Activated T-helper 1 cell treated with anti-CD3 and anti-CD28 coated beads, Interleukin-12 subunit alpha, Interleukin-12 subunit beta, Interleukin-2, Interleukin-4 antibody, amounts not matched to agents 30 ng/mL and 10 ng/mL and 1 ng/mL, durations not matched to agents 14 hours and 24 hours and 36 hours (primary cell): ENCODE results near the gene PPFIA3. TPM values are rescaled to one million over a fixed set of nuclear protein-coding genes. Genes with fewer than 3 reads are reported as not detected.
"Not testable (repeated sequence)": the region's sequence is repeated elsewhere in the genome, so short reads cannot be mapped to it uniquely, and the experiment has no call there.

Experiments
- DNase-seq: peaks from one replicate; pipeline ENCODE4 v3.0.0; 2021; ENCODE audit warnings: low spot score
- H3K27ac Mint-ChIP-seq: one replicate; pipeline ENCODE4 v1.8.0; 2021; ENCODE audit warnings: mild to moderate bottlenecking, mixed read lengths
- H3K27me3 Mint-ChIP-seq: one replicate; pipeline ENCODE4 v1.8.0; 2022; ENCODE audit warnings: mild to moderate bottlenecking, moderate library complexity, mixed read lengths; ENCODE audit not compliant: insufficient read depth
- H3K36me3 Mint-ChIP-seq: one replicate; pipeline ENCODE4 v1.8.0; 2021; ENCODE audit warnings: low read depth, mixed read lengths
- H3K4me1 Mint-ChIP-seq: one replicate; pipeline ENCODE4 v1.8.0; 2021; ENCODE audit warnings: low read depth, mixed read lengths
- H3K4me3 Mint-ChIP-seq: one replicate; pipeline ENCODE4 v1.8.0; 2021; ENCODE audit warnings: mild to moderate bottlenecking, moderate library complexity, mixed read lengths
- H3K9me3 Mint-ChIP-seq: one replicate; pipeline ENCODE4 v1.8.0; 2021; ENCODE audit warnings: mixed read lengths
- intact Hi-C: fragments of 100-400 bp; cut with micrococcal nuclease; formaldehyde crosslinking; loops from one replicate; pipeline ENCODE4 v1.15.1; 2024
- total RNA-seq: library from RNA; stranded (reverse); gene quantifications from 2 replicates; pipeline ENCODE4 v1.2.3, GENCODE V29; 2022

Gene PPFIA3
- total RNA-seq, 1 donor from 2014 or later, result 5.0 TPM

- Mint-ChIP-seq H3K36me3 (no peaks in the 10 kb centered on the region), H3K4me1 (peaks cover 32% of the 10 kb centered on the region), H3K9me3 (no peaks in the 10 kb centered on the region), H3K27ac (peak overlapping the region; percentile 53), H3K27me3 (peaks cover 20% of the 10 kb centered on the region), H3K4me3 (peak overlapping the region; percentile 87)
- intact Hi-C loops, result no loop called here
- DNase-seq, result no peak
Measured at GRCh38 chr19:49120868-49121267, 1.5 kb downstream of the PPFIA3 start.

GRCh38 chr19:49121841-49122240, 2.5 kb downstream of the PPFIA3 start:
- DNase-seq, intact Hi-C loops, H3K27ac Mint-ChIP-seq, H3K36me3 Mint-ChIP-seq, H3K4me3 Mint-ChIP-seq, H3K9me3 Mint-ChIP-seq: not testable (repeated sequence)
- Mint-ChIP-seq H3K27me3 (peaks cover 20% of the 10 kb centered on the region), H3K4me1 (peaks cover 27% of the 10 kb centered on the region)

DNA sequence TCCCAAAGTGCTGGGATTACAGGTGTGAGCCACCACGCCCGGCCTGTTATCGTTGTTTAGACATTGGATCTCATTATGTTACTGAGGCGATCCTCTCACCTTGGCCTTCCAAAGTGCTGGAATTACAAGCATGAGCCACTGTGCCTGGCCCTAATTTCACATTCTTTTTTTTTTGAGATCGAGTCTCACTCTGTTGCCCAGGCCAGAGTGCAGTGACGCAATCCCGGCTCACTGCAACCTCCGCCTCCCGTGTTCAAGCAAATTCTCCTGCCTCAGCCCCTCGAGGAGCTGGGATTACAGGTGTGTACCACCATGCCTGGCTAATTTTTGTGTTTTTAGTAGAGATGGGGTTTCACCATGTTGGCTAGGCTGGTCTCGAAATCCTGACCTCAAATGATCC, 3.9 kb downstream of the PPFIA3 start:
- intact Hi-C loops, H3K9me3 Mint-ChIP-seq, H3K4me3 Mint-ChIP-seq, DNase-seq, H3K36me3 Mint-ChIP-seq, H3K27ac Mint-ChIP-seq: not testable (repeated sequence)
- peaks cover 20% of the 10 kb centered on the region for H3K27me3 Mint-ChIP-seq
- H3K4me1 Mint-ChIP-seq, result peaks cover 19% of the 10 kb centered on the region

DNA sequence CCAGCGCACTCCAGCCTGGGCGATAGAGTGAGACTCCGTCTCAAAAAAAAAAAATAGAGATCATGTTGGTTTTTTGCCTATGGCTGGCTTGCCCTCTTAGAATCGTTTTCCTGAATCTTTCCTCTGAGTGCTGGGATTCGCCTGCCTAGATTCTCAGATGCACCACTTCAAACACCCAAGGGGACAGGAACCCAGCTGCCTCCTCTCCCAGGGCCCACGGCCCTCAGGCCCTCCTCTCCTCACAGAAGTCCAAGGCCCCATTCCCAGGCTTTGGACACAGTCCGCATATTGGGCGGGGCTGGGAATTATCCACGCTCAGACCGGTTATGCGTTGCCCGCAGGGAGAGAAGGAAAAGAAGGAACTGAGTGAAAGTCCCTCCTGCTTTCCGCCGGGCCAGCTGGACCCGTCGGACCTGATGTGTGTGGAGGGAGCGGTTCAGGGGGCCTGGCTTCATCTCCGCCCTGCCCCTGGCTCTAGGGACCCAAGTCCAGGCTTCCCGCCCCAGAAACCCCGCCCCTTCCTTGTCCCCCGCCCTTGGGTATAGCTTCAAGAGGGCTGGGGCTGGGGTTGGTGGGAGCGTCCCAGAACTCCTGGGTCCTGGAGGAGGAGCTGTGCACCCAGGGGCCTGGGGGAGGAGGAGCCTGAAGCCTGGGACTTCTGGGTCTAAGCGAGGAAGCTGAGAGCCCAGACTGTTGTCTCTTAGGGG, 5.8 kb downstream of the PPFIA3 start:
- no peak for DNase-seq
- intact Hi-C loops, result loop anchor here (5.0 kb wide), 1 partner anchor 223 kb away; the partner anchor contains the start of gene NUCB1
- Mint-ChIP-seq H3K27ac (no peak overlapping the region), H3K36me3 (peaks cover 2% of the 10 kb centered on the region), H3K4me1 (peaks cover 24% of the 10 kb centered on the region), H3K27me3 (peaks cover 20% of the 10 kb centered on the region), H3K4me3 (no peak overlapping the region), H3K9me3 (no peaks in the 10 kb centered on the region)

- intact Hi-C loops, result loop anchor here (5.0 kb wide), 1 partner anchor 224 kb away; the partner anchor contains the start of gene NUCB1
- DNase-seq, result no peak
- Mint-ChIP-seq H3K4me3 (no peak overlapping the region), H3K27ac (no peak overlapping the region), H3K4me1 (peaks cover 17% of the 10 kb centered on the region), H3K36me3 (peaks cover 2% of the 10 kb centered on the region), H3K9me3 (no peaks in the 10 kb centered on the region), H3K27me3 (peaks cover 11% of the 10 kb centered on the region)
Measured at GRCh38 chr19:49126575-49126974, 7.2 kb downstream of the PPFIA3 start.

DNA sequence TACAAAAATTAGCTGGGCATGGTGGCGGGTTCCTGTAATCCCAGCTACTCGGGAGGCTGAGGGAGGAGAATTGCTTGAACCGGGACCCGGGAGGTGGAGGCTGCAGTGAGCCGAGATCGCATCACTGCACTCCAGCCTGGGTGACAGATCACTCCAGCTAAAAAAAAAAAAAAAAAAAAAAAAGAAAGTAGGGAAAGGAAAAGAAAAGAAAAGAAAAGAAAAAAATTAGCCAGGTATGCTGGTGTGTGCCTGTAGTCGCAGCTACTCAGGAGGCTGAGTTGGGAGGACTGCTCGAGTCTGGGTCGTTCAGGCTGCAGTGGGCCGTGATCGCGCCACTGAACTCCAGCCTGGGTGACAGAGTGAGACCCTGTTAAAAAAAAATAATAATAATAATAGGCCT, 7.9 kb downstream of the PPFIA3 start:
- Mint-ChIP-seq H3K4me1 (peaks cover 17% of the 10 kb centered on the region), H3K27me3 (peaks cover 11% of the 10 kb centered on the region)
- H3K9me3 Mint-ChIP-seq, H3K4me3 Mint-ChIP-seq, H3K36me3 Mint-ChIP-seq, H3K27ac Mint-ChIP-seq, DNase-seq: not testable (repeated sequence)
- intact Hi-C loops, result loop anchor here (5.0 kb wide), 1 partner anchor 225 kb away; the partner anchor contains the start of gene NUCB1

- peak overlapping the region; percentile 81 for H3K27ac Mint-ChIP-seq
- DNase-seq, result peak; percentile 91
- H3K9me3 Mint-ChIP-seq, result no peaks in the 10 kb centered on the region
- H3K36me3 Mint-ChIP-seq, result peaks cover 2% of the 10 kb centered on the region
- peak overlapping the region; percentile 88 for H3K4me3 Mint-ChIP-seq
- H3K27me3 Mint-ChIP-seq, result peaks cover 6% of the 10 kb centered on the region
- peaks cover 17% of the 10 kb centered on the region for H3K4me1 Mint-ChIP-seq
- intact Hi-C loops, result loop anchor here (1.0 to 5.0 kb wide), 7 partner anchors 9 to 256 kb away; partner anchors contain the start of genes C19orf73, GYS1, LIN7B and NUCB1
Measured at GRCh38 chr19:49127674-49128544, 8.6 kb downstream of the PPFIA3 start.

GRCh38 chr19:49128545-49129237, 9.3 kb downstream of the PPFIA3 start:
- Mint-ChIP-seq H3K27ac (peak overlapping the region; percentile 40), H3K4me3 (peak overlapping the region; percentile 88), H3K9me3 (no peaks in the 10 kb centered on the region), H3K4me1 (peaks cover 21% of the 10 kb centered on the region), H3K27me3 (peaks cover 6% of the 10 kb centered on the region), H3K36me3 (peaks cover 2% of the 10 kb centered on the region)
- no peak for DNase-seq
- intact Hi-C loops, result loop anchor here (1.0 to 5.0 kb wide), 7 partner anchors 9 to 256 kb away; partner anchors contain the start of genes C19orf73, GYS1, LIN7B and NUCB1

GRCh38 chr19:49129238-49129583, 9.9 kb downstream of the PPFIA3 start:
- Mint-ChIP-seq H3K36me3 (peaks cover 2% of the 10 kb centered on the region), H3K27ac (no peak overlapping the region), H3K4me1 (peaks cover 24% of the 10 kb centered on the region), H3K9me3 (no peaks in the 10 kb centered on the region), H3K4me3 (no peak overlapping the region), H3K27me3 (peaks cover 5% of the 10 kb centered on the region)
- DNase-seq, result no peak
- intact Hi-C loops, result loop anchor here (5.0 kb wide), 1 partner anchor 227 kb away; the partner anchor contains the start of gene NUCB1

- DNase-seq, result no peak
- Mint-ChIP-seq H3K4me1 (peaks cover 26% of the 10 kb centered on the region), H3K4me3 (no peak overlapping the region), H3K9me3 (no peaks in the 10 kb centered on the region), H3K27me3 (peaks cover 5% of the 10 kb centered on the region), H3K36me3 (peaks cover 2% of the 10 kb centered on the region), H3K27ac (no peak overlapping the region)
- intact Hi-C loops, result no loop called here
Measured at GRCh38 chr19:49130325-49130724, 11.0 kb downstream of the PPFIA3 start.

DNA sequence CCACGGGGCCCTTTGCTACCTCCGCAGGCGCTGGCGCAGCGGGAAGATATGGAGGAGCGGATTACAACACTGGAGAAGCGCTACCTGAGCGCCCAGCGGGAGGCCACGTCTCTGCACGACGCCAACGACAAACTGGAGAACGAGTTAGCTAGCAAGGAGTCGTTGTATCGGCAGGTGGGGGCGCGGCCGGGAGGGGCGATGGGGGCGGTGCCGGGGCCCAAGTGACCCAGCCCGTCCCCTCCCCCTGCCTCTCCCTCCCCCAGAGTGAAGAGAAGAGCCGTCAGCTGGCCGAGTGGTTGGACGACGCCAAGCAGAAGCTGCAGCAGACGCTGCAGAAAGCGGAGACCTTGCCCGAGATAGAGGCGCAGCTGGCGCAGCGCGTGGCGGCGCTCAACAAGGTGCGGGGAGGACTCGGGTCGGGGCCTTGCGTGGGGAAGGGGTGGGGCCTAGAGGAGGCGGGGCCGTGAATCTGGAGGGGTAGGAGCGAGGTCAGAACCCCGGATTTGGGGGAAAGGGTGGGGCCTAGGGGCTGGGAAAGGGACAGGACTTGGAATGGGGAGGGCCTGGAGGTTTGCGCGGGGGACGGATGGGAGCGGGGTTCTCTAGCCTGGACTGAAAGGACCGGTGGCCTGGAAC, 13.7 kb downstream of the PPFIA3 start:
- peak overlapping the region; percentile 75 for H3K4me3 Mint-ChIP-seq
- DNase-seq, result peak; percentile 36
- H3K4me1 Mint-ChIP-seq, result peaks cover 24% of the 10 kb centered on the region
- H3K36me3 Mint-ChIP-seq, result peaks cover 1% of the 10 kb centered on the region
- intact Hi-C loops, result loop anchor here (1.0 kb wide), 1 partner anchor 13 kb away; no protein-coding TSS in a partner anchor
- no peaks in the 10 kb centered on the region for H3K9me3 Mint-ChIP-seq
- H3K27me3 Mint-ChIP-seq, result peaks cover 2% of the 10 kb centered on the region
- no peak overlapping the region for H3K27ac Mint-ChIP-seq
